WI38 (cell line): Measurements from ENCODE around the gene DNAH5.

Experiments used
- H3K4me3 ChIP-seq: 2 replicates; pipeline ENCODE4 v1.5.1; 2011; ENCODE audit warnings: low read depth, mild to moderate bottlenecking, control low read depth, low read length
- CTCF ChIP-seq: IDR thresholded peaks from 2 replicates; pipeline ENCODE4 v1.5.1; 2012; ENCODE audit warnings: low read depth, mild to moderate bottlenecking, control low read depth, low read length

DNAH5 gene

GRCh38 chr5:13972029-13972428 is 27.5 kb upstream of the DNAH5 start:
- no peak overlapping the region for H3K4me3 ChIP-seq
- TF ChIP-seq CTCF = no peak

- no peak overlapping the region for H3K4me3 ChIP-seq
- peak; percentile 54 for TF ChIP-seq CTCF
Measured at GRCh38 chr5:13957032-13957645, 12.7 kb upstream of the DNAH5 start.

- no peak for TF ChIP-seq CTCF
- H3K4me3 ChIP-seq = no peak overlapping the region
Measured at GRCh38 chr5:13956471-13956870, 12.0 kb upstream of the DNAH5 start.

- no peak for TF ChIP-seq CTCF
- H3K4me3 ChIP-seq = 0 out of 2 replicates have a peak overlapping the region, but pooled peaks have one; percentile 11
Measured at GRCh38 chr5:13955896-13956295, 11.4 kb upstream of the DNAH5 start.

- no peak overlapping the region for H3K4me3 ChIP-seq
- TF ChIP-seq CTCF = no peak
Measured at GRCh38 chr5:13946111-13946510, 1.6 kb upstream of the DNAH5 start.

- no peak overlapping the region for H3K4me3 ChIP-seq
- TF ChIP-seq CTCF = no peak
Measured at GRCh38 chr5:13945271-13945670, 783 bp upstream of the DNAH5 start.

- H3K4me3 ChIP-seq = no peak overlapping the region
Measured at GRCh38 chr5:13943676-13944075, 812 bp downstream of the DNAH5 start.

More at GRCh38 chr5:13943676-13944075, 812 bp downstream of the DNAH5 start:
- TF ChIP-seq CTCF = no peak
